GM18520 (cell line): ENCODE measurements around the gene IMMP2L.

ENCODE experiments used
- ATAC-seq: cut with Tn5 transposase; IDR thresholded peaks from one replicate; pipeline ENCODE4 v1.9.1; 2021; ENCODE audit not compliant: unreplicated experiment

The IMMP2L gene

GRCh38 chr7:111011520-111011919 lies 550.8 kb downstream of the IMMP2L start:
- no peak for ATAC-seq

DNA sequence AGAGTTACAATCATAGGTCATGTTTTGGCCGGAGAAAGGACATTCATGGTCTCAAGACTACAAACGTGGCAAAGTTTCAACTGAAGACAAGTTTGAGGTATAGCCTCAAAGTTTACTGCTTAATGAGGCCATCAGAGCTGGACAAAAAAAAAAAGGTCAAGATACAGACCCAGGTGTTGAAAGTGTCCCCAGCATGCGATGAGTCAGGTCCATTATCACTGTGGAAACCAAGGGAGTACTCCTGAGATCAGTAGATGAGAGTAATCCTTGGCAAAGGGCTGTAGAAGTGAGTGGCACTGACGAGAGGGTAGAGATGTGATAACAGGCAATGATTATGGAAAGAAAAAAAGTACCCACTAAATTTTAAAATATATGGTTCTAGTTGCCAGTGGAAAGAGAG lies 551.5 kb downstream of the IMMP2L start:
- ATAC-seq: no peak

DNA sequence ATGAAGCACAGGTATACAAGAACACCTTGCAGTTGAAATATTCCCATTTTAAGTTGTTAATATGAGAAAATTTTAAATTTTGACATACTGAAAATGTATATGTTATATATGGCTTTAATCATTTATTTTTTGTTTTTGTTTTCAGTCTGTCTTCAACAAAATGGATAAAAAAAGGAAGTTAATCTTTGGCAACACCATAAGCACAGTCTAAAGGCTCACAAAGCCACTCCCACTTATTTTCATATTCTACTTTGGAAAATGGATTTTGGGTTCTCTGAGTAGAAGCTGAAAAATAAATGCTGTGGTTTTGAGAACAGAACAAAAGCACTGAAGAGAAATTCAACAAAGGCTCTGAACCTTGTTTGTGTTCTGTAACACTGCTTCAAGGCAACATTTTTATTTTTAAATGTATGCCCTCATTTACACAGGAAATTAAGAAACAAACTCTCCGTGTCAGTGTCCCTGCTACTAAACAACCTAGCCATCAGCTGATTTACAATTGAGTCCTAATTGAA lies 552.7 kb downstream of the IMMP2L start:
- no peak for ATAC-seq

DNA sequence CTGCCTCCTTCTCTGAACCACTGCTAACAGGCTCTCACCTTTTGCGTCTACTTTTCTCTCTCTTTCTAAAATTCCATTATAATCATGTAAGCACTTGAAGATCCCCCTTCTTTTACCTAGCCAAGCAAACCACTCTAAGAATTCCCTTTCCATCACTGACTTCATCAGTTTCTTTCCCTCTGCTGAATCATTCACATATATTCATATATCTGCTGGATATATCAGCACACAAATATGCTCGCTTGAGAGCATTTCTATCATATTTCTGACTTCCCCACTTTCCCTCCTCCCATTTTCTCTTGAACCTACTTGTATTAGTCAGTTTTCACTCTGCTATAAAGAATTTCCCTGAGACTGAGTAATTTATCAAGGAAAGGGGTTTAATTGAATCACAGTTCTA lies 555.6 kb downstream of the IMMP2L start:
- no peak for ATAC-seq

DNA sequence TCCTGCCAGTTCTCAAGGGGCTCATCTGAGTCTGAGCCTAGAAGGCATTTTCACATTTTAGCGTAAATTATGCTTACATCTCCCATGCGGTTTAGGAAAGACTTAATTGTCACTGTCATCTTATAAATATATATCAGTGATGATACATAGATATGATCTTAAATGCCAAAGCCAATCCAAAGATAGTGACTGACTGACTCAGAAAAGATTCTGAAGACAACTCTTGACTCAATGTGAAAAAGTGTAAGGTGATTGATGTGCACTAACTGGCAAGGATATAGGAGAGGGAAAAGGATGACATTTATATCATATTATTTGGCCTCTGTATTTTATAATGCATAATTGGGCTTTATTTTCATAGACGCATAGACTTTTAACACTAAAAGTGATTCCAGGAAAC lies 556.3 kb downstream of the IMMP2L start:
- no peak for ATAC-seq

DNA sequence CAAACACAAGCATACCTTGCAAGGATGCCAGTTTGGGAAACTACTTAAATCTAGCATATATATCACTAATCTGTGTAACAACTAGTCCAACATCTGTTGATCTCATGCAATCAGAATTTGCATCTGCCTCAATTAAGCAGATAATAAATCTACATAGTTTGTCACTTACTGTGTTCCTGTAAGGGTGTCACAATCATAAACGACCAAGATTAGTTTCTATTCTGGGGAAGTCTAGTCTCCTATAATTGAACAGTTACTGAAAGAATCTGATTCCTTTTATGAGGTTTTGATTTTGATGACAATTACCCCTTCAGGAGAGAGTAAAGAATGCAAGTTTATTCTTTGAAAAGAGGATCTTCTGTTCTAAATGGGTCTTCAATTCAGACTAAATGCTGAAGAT lies 556.8 kb downstream of the IMMP2L start:
- ATAC-seq: no peak

DNA sequence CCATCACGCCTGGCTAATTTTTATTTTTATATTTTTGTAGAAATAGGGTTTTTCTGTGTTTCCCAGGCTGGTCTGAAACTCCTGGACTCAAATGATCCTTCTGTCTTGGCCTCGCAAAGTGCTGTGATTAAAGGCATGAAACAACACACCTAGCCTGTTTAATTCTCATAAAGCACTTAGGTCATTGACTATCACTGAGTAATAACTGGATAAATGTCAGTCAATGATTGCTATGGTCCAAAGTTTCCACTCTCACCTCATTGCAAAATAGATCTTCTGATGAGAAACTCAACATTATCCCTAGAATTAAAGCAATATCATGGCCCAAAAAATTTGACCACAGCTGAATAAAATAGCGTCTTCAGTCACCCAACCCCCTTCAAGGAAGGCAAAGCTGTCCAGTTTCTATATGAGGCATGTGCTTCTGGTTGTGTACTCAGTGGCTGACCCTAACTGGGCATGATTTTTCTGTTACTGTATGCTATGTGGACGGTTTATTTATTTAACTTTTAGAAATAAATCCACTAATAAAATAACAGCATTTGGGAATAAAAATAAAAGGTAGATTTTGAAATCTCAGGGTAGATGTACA lies 557.9 kb downstream of the IMMP2L start:
- no peak for ATAC-seq

DNA sequence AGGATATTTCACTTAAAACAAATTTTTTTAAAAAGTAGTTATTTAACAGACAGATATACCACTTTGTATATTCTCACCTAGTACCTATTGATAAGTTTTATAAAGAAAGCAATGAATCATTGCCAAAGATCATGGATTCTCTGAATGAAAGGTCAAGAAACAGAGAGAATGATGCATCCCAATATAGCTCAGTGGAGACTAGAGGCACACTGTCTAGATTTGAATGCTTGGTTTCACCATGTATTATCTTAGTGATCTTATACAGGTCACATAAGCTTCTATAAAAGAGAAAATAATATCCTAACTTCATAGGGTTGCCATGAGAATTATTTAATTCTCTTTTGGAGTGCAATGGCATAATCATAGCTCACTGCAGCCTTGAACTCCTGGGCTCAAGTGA lies 558.4 kb downstream of the IMMP2L start:
- no peak for ATAC-seq

GRCh38 chr7:110994028-110994967 lies 568.0 kb downstream of the IMMP2L start:
- ATAC-seq: no peak

DNA sequence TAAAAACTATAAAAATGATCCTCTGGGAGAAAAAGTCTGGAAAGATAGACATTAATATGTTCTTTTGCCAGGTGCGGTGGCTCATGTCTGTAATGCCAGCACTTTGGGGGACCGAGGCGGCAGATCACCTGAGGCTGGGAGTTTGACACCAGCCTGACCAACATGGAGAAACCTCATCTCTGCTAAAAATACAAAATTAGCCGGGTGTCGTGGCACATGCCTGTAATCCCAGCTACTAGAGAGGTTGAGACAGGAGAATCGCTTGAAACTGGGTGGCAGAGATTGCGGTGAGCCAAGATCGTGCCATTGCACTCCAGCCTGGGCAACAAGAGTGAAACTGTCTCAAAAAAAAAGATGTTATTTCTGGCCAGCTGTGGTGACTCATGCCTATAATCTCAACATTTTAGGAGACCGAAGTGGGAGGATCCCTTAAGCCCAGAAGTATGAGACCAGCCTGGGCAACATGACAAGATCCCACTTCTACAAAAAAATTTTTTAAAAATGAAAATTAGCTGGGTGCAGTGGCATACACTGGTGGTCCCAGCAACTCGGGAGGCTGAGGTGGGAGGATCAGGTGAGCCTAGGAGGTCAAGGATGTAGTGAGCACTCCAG lies 573.3 kb downstream of the IMMP2L start:
- no peak for ATAC-seq

DNA sequence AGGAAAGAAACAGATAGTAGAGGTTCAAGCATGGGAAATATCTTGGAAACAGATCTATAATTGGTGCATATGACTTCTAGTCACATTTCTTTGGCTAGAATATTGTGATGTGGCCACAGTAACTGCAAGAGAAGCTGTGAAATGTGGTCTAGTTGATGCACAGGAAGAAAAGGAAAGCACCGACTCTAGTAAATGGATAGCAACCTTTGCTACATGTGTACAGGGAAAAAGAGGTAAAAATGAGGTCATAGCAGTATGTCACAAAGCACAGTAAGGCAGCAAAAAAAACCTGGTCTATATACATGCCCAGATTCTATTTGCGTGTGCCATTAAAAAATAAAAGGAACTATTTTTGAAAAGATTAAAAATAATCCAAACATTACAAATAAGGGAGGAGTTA lies 573.9 kb downstream of the IMMP2L start:
- ATAC-seq: no peak

DNA sequence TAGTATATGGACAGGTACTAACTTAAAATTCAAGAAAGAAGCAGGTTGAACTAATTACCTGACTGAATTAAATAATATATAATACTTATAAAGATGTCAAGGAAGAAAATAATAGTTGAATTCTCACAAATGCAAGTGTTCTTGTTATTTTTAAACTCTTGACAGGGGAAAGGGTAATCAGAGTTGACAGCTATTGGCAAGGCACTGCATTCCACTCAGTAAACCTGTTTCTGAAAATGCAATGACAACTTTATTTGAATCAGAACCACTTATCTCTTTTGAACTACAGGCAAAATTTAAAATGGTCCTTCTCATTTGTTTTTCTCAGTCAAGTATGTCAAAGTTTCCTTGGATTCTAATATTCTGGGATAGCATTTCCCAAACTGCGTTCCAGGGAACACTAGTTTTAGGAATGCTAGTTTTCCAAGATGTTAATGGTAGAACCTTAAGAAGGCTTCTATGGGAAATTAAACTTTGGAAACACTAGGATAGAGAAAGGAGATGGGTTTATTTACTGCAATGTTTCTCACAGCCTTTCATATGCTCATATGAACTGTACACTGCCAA lies 575.1 kb downstream of the IMMP2L start:
- ATAC-seq: no peak

- no peak for ATAC-seq
These were observed 578.4 kb downstream of the IMMP2L start for GRCh38 chr7:110983822-110984456.

DNA sequence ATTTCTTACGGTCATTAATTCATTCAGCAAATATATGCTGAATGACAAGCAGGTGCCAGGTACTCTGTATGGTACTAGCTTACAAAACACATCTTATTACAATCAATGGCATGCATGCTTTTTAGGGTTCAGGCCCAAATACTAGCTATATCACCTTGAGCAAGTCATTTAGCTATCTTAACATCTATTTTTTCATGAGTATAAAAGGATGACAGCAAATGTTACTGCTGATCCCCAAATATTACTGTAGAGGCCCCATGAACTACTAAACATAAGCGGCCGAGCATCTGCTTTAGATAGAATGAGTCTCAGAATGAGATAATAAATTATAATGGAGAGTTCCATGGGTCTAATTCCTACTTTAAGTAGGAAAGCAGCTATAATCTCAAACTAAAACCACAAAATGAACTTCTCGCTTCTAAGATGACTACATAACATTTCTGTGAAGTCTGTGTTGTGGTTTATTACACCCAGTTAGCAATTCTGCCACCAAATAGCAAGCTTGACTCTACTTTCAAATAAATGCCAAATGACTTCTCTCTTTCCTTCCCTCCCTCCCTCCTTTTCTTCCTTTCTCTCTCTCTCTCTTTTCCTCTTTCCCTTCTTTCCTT lies 585.1 kb downstream of the IMMP2L start:
- ATAC-seq: no peak

- no peak for ATAC-seq
These were observed 586.8 kb downstream of the IMMP2L start for GRCh38 chr7:110975486-110975885.

GRCh38 chr7:110974441-110974840 lies 587.9 kb downstream of the IMMP2L start:
- ATAC-seq: no peak

DNA sequence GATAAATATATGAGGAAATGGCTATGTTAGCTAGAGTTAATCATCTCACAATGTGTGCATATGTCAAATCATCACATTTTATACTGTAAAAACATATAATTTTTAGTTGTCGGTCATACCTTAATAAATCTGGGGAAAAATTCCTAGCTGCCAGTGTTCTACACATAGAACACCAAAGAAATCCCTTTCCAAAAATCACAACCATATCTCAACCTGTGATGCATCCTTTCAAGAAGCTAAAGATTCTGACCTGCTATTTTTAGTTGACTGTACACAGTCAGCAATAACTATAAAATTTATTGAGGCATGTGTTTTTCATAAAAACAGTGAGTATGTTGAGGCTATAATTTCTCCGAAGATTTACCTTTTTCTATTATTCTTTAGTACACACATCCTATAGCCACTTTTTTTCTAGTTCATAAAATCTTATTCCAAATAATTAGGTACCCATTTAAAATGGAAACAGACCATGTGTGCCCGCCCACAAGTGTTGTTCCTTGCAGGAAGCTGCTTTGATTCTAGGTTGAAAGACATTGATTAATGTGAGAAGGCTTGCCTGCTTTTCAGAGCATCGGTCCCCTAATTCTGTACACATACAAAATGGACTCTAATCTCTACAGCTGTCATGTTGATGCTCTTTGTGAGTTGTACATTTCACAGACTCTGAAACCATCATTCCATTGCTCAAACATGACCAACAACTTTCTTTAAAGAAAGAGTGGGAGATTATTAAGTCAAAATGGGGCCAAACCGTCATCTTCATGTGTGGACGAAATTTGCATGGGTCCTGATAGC lies 588.9 kb downstream of the IMMP2L start:
- no peak for ATAC-seq

DNA sequence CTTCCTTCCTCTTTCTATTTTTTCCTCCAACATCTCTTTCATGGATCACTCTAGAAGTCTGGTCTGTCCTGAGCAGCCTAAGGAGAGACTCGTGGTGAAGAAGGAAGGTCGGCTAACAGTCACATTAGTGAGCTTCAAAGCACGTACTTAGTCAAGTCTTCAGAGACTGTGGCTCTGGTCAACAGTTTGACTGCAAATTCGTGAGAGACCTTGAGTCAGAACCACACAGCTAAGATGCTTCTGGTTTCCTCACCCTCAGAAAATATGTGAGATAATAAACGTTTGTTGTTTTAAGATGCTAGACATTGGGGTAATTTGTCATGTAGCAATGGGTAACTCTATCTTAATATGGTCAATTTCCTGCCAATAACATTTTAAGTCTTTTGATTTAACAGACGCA lies 597.5 kb downstream of the IMMP2L start:
- no peak for ATAC-seq

- no peak for ATAC-seq
These were observed 599.5 kb downstream of the IMMP2L start for GRCh38 chr7:110962826-110963225.

- ATAC-seq: no peak
These were observed 599.9 kb downstream of the IMMP2L start for GRCh38 chr7:110962374-110962773.
